Stimulated activated CD4-positive, alpha-beta T cell treated with anti-CD3 and anti-CD28 coated beads, TNF-alpha, amount 100 ng/mL, for 1 hour (primary cell): ENCODE measurements around the gene DDOST.
"Not testable (repeated sequence)": the region's sequence is repeated elsewhere in the genome, so short reads cannot be mapped to it uniquely, and the experiment has no call there.

ENCODE experiments used
- DNase-seq, 3 donors: peaks; one replicate each; pipeline ENCODE4 v3.0.0-alpha.2; 2020; ENCODE audit warnings: low read depth in 3 of 3, low spot score in 1 of 3

The DDOST gene

DNA sequence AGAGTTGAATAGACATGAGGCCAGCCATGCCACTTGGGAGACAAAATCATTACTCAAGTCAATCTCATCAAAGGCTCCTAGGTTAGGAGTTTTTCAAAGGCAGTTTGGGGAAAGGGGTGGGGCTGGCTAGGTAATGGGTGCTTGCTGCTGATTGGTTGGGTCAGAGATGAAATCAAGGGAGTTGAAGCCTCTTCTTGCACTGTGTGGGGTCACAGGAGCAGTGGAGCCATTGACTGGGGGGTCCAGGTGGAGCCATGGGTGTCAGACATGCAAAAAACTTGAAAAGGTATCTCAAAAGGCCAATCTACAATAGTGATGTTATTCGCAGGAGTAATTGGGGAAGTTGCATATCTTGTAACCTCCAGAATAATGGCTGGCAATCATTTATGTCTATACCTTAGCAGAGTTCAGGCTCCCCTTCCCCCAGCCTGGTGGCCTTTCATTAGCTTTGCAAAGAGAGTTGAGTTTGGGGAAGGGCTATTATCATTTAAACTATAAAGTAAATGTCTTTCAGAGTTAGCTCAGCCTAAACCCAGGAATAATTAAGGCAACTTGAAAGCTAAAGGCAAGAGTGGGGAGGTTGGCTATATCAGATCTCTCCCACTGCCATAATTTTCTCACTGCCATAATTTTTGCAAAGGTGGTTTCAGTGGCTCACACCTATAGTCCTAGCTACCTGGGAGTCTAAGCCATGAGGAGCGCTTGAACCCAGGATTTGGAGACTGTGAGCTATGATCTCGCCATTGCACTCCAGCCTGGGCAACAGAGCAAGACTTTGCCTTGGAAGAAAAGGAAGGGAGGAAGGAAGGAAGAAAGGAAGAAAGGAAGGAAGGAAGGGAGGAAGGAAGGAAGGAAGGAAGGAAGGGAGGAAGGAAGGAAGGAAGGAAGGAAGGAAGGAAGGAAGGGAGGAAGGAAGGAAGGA, 35.7 kb downstream of the DDOST start:
- DNase-seq, result no peak

- no peak for DNase-seq
Measured at GRCh38 chr1:20624709-20625108, 36.5 kb downstream of the DDOST start.

GRCh38 chr1:20621012-20621411, 40.2 kb downstream of the DDOST start:
- DNase-seq, result no peak

GRCh38 chr1:20619999-20620398, 41.2 kb downstream of the DDOST start:
- no peak for DNase-seq

- no peak for DNase-seq
Measured at GRCh38 chr1:20618550-20618949, 42.6 kb downstream of the DDOST start.

DNA sequence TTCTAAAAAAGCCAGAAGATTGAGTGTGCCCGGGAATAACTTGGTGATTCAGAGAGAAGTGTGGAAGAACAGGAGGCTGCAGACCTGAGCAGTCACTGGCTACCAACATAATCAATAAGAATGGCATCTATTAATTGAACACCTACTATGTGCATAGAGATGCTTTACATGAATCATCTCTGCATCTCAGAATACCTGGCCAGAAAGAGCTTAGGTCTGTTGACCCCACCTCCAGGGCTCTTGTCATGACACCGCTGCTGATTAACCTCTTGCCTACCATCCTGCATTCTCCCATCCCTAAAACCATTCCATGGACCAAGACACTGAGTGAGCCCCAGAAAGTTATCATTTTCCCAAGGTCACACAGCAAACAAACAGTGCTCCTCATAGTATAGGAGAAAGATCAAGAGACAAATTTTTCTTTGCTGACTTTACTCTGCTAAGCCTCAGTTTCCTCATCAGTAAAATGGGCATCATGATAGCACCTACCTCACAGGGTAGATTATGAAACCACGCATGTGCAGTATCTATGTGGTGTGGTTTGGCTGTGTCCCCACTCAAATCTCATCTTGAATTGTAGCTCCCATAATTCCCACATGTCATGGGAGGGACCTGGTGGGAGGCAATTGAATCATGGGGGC, 44.2 kb downstream of the DDOST start:
- DNase-seq, result no peak

- DNase-seq, result no peak
Measured at GRCh38 chr1:20615946-20616846, 45.0 kb downstream of the DDOST start.

GRCh38 chr1:20614131-20614579, 47.0 kb downstream of the DDOST start:
- DNase-seq, result no peak

- DNase-seq, result no peak
Measured at GRCh38 chr1:20612221-20612746, 48.9 kb downstream of the DDOST start.

- no peak for DNase-seq
Measured at GRCh38 chr1:20611652-20612051, 49.5 kb downstream of the DDOST start.

- no peak for DNase-seq
Measured at GRCh38 chr1:20610970-20611369, 50.2 kb downstream of the DDOST start.

DNA sequence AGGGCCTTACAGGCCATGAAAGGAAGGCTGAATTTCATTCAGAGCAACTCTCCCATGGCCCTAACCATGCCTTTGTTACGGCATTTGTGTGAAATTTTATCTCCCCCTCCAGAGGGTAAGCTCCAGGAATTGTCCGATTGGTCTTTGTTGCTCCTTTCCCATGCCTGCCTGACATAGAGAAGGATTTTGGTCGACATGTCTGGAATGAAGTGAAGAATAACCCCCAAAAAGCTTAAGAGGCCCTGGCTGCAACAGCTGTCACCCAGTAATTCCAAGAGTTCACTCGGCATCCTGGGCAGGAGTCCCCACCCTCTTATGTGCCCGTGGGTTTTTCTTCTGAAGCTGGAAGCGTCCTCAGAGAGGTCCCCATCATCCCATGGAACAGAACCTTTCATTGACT, 51.6 kb downstream of the DDOST start:
- DNase-seq, result no peak

DNA sequence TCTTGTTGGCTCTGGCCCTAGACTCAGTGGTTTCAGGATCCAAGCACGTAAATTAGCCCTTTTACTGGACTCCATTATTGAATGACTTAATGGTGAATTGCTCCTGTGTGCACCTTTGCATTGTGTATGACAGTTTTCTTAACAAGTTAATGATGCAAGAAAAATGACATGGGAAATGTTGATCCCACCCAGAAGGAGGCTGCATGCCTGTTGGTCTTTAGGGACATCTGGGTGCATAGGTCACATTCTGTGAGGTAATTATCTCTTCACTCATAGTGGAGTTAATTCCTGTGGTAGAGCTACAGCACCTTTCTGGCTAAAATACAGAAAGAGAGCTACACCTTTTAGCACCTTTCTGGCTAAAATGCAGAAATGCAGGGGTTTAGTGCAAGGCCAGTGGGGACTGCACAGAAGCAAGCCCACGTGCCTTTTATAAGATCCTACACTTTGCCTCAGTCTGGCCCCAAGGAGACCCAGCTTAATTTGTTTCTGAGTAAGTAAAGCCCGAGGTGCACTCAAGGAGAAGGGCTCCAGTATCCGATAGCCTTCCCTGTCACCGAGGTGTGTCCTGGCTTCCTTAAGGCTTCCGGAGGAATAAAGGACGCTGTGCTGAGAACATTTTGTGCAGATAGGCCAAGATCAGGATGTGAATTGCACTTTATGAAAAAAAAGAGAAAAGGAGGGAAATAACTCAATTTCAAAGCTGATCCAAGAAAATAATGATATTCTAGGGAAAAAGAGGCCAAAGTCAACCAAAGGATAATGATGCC, 54.2 kb downstream of the DDOST start:
- DNase-seq, result not testable (repeated sequence)

- DNase-seq, result no peak
Measured at GRCh38 chr1:20604678-20605077, 56.5 kb downstream of the DDOST start.

DNA sequence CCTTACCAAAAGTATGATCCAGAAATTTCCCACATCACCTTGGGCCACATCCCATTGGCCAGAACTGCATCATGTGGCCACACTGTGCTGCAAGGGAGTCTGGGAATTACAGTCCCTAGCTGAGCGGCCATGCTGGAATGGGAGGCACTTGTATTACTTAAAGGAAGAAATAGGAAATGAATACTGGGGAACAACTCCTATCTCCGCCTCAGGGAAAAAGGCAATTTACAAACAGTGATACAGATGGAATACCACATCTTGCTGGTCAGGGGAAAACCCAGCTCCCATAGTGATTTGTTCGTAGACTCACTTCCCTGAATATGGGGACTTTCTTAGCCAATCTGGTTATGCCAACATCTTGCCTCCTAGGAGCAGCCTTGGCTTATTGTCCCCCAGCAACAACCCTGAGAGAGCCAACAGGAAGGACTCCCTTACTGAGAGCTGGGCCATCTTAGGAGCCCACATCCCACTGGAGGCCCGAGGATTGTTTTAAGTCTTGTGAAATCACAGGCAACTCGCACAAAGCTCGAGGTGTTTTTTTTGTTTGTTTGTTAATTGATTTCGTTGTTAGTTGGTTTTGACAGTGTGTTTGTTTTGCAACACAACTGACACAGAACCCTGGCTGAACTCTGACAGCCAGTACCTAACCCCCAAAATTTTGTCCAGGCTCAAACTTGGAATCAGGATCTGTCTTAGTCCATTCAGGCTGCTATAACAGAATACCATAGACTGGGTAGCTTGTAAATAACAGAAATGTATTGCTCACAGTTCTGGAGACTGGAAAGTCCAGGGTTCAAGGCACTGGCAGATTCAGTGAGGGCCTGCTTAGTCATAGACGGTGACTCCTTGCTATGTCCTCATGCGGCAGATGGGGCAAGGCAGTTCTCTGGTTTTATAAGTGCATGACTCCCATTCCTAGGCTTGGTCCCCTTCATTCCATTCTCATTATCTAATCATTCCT, 57.4 kb downstream of the DDOST start:
- DNase-seq, result no peak

DNA sequence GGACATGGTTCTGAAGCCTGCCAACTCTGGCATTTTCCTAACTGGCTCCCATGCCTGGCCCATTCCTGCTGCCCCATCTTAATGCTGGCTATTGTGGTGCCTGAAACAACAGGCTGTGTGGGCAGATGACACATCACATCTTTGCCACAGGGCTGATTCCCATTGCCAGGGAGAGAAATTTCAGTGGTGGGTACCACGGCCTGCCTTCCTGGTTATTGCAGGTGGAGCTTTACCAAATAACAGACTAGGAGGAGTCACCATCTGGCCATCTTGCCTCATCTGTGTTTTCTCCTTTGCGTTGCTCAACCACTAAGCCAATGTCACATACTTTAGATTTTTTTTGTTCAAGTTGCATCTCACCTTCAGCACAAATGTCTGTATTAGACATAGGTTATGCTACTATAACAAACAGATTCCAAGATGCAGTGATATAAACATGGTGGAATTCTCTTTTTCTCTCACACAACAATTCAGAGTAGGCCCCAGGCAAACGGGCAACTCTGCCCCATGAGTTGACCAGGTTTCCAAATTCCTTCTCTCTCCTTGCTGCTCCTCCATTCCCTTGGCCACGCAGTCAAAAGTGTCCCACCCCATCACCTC, 58.2 kb downstream of the DDOST start:
- no peak for DNase-seq
